ENCODE data around the gene ACSBG1. TPM values are rescaled to one million over a fixed set of nuclear protein-coding genes. Genes with fewer than 3 reads are reported as not detected.

Gene ACSBG1
- total RNA-seq: 1 to 10 TPM; 1.3 to 3.9 (median 2.2) TPM
- polyA plus RNA-seq: under 1 TPM; 0.23 to 0.60 (median 0.51) TPM

GRCh38 chr15:78234515-78235040 is at the start of gene ACSBG1:
Gene ACSBG1, minus strand, starts transcription at chr15:78234565. Its CDS starts 64 bp downstream, at chr15:78234501.
- no peaks in the 10 kb centered on the region for H3K4me1 ChIP-seq
- H3K36me3 ChIP-seq: no peaks in the 10 kb centered on the region
- 65 to 81% methylated on average over 6 of the region's 6 CpGs for WGBS, 2 donors
- DNase-seq: peak; percentile 47
- TF ChIP-seq POLR2A (IDR thresholded peaks at IDR 0.05) (no peak), CTCF (IDR thresholded peaks at IDR 0.05) (no peak), POLR2AphosphoS5 (IDR thresholded peaks at IDR 0.05) (no peak), EP300 (IDR thresholded peaks at IDR 0.05) (no peak)
- H3K27me3 ChIP-seq: no peaks in the 10 kb centered on the region
- intact Hi-C loops (cut with DNase I): loop anchor here (5.0 kb wide), 1 partner anchor 37 kb away; no protein-coding TSS in a partner anchor
- H3K9me3 ChIP-seq: no peaks in the 10 kb centered on the region
- no peak within 1 kb of the TSS for H3K27ac ChIP-seq
- H3K4me3 ChIP-seq: peak within 1 kb of the TSS in 1 of 4 donors; percentile 7

- H3K4me1 ChIP-seq: no peaks in the 10 kb centered on the region
- H3K27ac ChIP-seq: no peak overlapping the region
- TF ChIP-seq POLR2A (IDR thresholded peaks at IDR 0.05) (no peak), EP300 (IDR thresholded peaks at IDR 0.05) (no peak), POLR2AphosphoS5 (IDR thresholded peaks at IDR 0.05) (no peak), CTCF (IDR thresholded peaks at IDR 0.05) (no peak)
- intact Hi-C loops (cut with DNase I): no loop called here
- no peak overlapping the region for H3K4me3 ChIP-seq
- 83 to 95% methylated on average over 2 of the region's 2 CpGs for WGBS, 2 donors
- no peaks in the 10 kb centered on the region for H3K27me3 ChIP-seq
- no peak for DNase-seq
- H3K36me3 ChIP-seq: peaks cover 7 to 84% (median 42%) of the 10 kb centered on the region in 4 donors
- no peaks in the 10 kb centered on the region for H3K9me3 ChIP-seq
These were observed 48.0 kb upstream of the ACSBG1 start for GRCh38 chr15:78282324-78282723.

- no peak for DNase-seq
- WGBS, 2 donors: 95% methylated on average over 13 of the region's 13 CpGs
- peaks cover 7 to 69% (median 39%) of the 10 kb centered on the region in 4 donors for H3K36me3 ChIP-seq
These were observed 46.1 kb upstream of the ACSBG1 start for GRCh38 chr15:78280319-78281072.

GRCh38 chr15:78276064-78276943 is 41.9 kb upstream of the ACSBG1 start:
- DNase-seq: no peak
- intact Hi-C loops (cut with DNase I): no loop called here
- Histone ChIP-seq H3K9me3 (no peaks in the 10 kb centered on the region), H3K27me3 (no peaks in the 10 kb centered on the region), H3K27ac (no peak overlapping the region), H3K4me3 (no peak overlapping the region), H3K36me3 (peaks cover 7 to 47% (median 12%) of the 10 kb centered on the region in 4 donors), H3K4me1 (no peaks in the 10 kb centered on the region)
- TF ChIP-seq CTCF (IDR thresholded peaks at IDR 0.05) (no peak), POLR2A (IDR thresholded peaks at IDR 0.05) (no peak), EP300 (IDR thresholded peaks at IDR 0.05) (no peak), POLR2AphosphoS5 (IDR thresholded peaks at IDR 0.05) (no peak)
- WGBS, 2 donors: 89 to 91% methylated on average over 6 of the region's 6 CpGs

More at GRCh38 chr15:78280319-78281072, 46.1 kb upstream of the ACSBG1 start:
- no peaks in the 10 kb centered on the region for H3K4me1 ChIP-seq
- peak overlapping the region in 1 of 4 donors; percentile 37 for H3K27ac ChIP-seq
- intact Hi-C loops (cut with DNase I): no loop called here
- no peak for TF ChIP-seq EP300 (IDR thresholded peaks at IDR 0.05)
- TF ChIP-seq POLR2A (IDR thresholded peaks at IDR 0.05): no peak
- no peak for TF ChIP-seq CTCF (IDR thresholded peaks at IDR 0.05)
- TF ChIP-seq POLR2AphosphoS5 (IDR thresholded peaks at IDR 0.05): no peak
- no peaks in the 10 kb centered on the region for H3K9me3 ChIP-seq
- H3K27me3 ChIP-seq: no peaks in the 10 kb centered on the region
- no peak overlapping the region for H3K4me3 ChIP-seq
